Measurements from ENCODE around the gene TEX19.
"Not testable (repeated sequence)": the region's sequence is repeated elsewhere in the genome, so short reads cannot be mapped to it uniquely, and the experiment has no call there.

The TEX19 gene

GRCh38 chr17:82359451-82360074 lies 516 bp downstream of the TEX19 start:
- not testable (repeated sequence) for DNase-seq

- no peak for DNase-seq
These were observed 3.0 kb downstream of the TEX19 start for GRCh38 chr17:82361885-82362633.

- no peak for DNase-seq
These were observed 6.7 kb downstream of the TEX19 start for GRCh38 chr17:82365606-82366295.

GRCh38 chr17:82366749-82367148 lies 7.7 kb downstream of the TEX19 start:
- no peak for DNase-seq

- DNase-seq: no peak
These were observed 8.9 kb downstream of the TEX19 start for GRCh38 chr17:82367724-82368524.

- no peak for DNase-seq
These were observed 10.2 kb downstream of the TEX19 start for GRCh38 chr17:82369211-82369610.

- peak; percentile 43 for DNase-seq
These were observed 11.7 kb downstream of the TEX19 start for GRCh38 chr17:82370471-82371332.

GRCh38 chr17:82371333-82372248 lies 12.5 kb downstream of the TEX19 start, which contains the start of gene UTS2R:
Gene UTS2R (plus strand): TSS chr17:82371765. CDS start chr17:82374325, 2,560 bp downstream.
- DNase-seq: no peak

GRCh38 chr17:82372249-82373071 lies 13.4 kb downstream of the TEX19 start:
- DNase-seq: no peak

GRCh38 chr17:82373072-82373452 lies 14.0 kb downstream of the TEX19 start:
- DNase-seq: not testable (repeated sequence)

- DNase-seq: no peak
These were observed 14.9 kb downstream of the TEX19 start for GRCh38 chr17:82373731-82374625.

- DNase-seq: no peak
These were observed 15.7 kb downstream of the TEX19 start for GRCh38 chr17:82374626-82375331.

- DNase-seq: no peak
These were observed 16.5 kb downstream of the TEX19 start for GRCh38 chr17:82375359-82376041.

- DNase-seq: no peak
These were observed 17.1 kb downstream of the TEX19 start for GRCh38 chr17:82376042-82376730.

GRCh38 chr17:82377294-82377693 lies 18.2 kb downstream of the TEX19 start:
- not testable (repeated sequence) for DNase-seq

GRCh38 chr17:82377924-82378740 lies 19.1 kb downstream of the TEX19 start:
- no peak for DNase-seq
